Kidney (tissue), 14 donors: Measurements from ENCODE around the gene STX1B. TPM values are rescaled to one million over a fixed set of nuclear protein-coding genes. Genes with fewer than 3 reads are reported as not detected.

Experiments
- DNase-seq, 5 donors: peaks; one replicate each; pipeline ENCODE4 v3.0.0-alpha.2; 2013 to 2020
- FAIRE-seq: peaks from 2 replicates; lab custom pipeline; 2012; peaks lifted over from hg19 to GRCh38; lab: Jason Lieb, UNC
- H3K27ac ChIP-seq, 2 donors: one replicate each; pipeline ENCODE4 v1.7.0; 2013; ENCODE audit warnings: low read depth in 2 of 2, low read length in 2 of 2, inconsistent platforms in 1 of 2
- H3K27me3 ChIP-seq: one replicate; pipeline ENCODE4 v1.7.1; 2013; ENCODE audit warnings: low read length, inconsistent platforms; ENCODE audit not compliant: control insufficient read depth, insufficient read depth
- H3K36me3 ChIP-seq, 3 donors: one replicate each; pipeline versions ENCODE4 v1.7.0 to v1.7.1; 2013; ENCODE audit warnings: low read length in 3 of 3, control low read depth in 1 of 3, inconsistent platforms in 1 of 3; ENCODE audit not compliant: insufficient read depth in 3 of 3, control insufficient read depth in 2 of 3
- H3K4me1 ChIP-seq, 3 donors: one replicate each; pipeline versions ENCODE4 v1.7.0 to v1.7.1; 2013; ENCODE audit warnings: low read length in 3 of 3, inconsistent platforms in 1 of 3, low read depth in 1 of 3; ENCODE audit not compliant: control insufficient read depth in 2 of 3, insufficient read depth in 2 of 3
- H3K4me3 ChIP-seq, 3 donors: one replicate each; pipeline versions ENCODE4 v1.7.0 to v1.8.1; 2013; ENCODE audit warnings: low read length in 3 of 3, control low read depth in 1 of 3, inconsistent platforms in 1 of 3
- H3K9ac ChIP-seq, 3 donors: one replicate each; pipeline versions ENCODE4 v1.7.0 to v1.7.1; 2013; ENCODE audit warnings: low read length in 3 of 3, control low read depth in 1 of 3, inconsistent platforms in 1 of 3
- H3K9me3 ChIP-seq, 3 donors: one replicate each; pipeline versions ENCODE4 v1.7.0 to v1.7.1; 2013; ENCODE audit warnings: low read length in 3 of 3, control low read depth in 1 of 3, inconsistent platforms in 1 of 3; ENCODE audit not compliant: control insufficient read depth in 2 of 3, insufficient read depth in 1 of 3
- intact Hi-C: fragments of 100-400 bp; cut with DNase I; formaldehyde crosslinking; loops from one replicate; pipeline ENCODE4 v1.11.1; 2022
- polyA plus RNA-seq: library from polyadenylated mRNA; stranded (reverse); fragments of 350-450 nt; fragmentation: Illumina TruSeq; extraction: RNeasy Lipid Tissue Mini Kit (QIAGEN cat#74804); gene quantifications from one replicate; pipeline ENCODE4 v1.2.3, GENCODE V29; 2014; ENCODE audit warnings: low read depth, low replicate concordance; ENCODE audit not compliant: insufficient read depth
- total RNA-seq: library from RNA; stranded (reverse); fragmentation: NEBNext Ultra II Directional; extraction: Animal tissue kit (Norgen Biotek cat#: 25700); gene quantifications from one replicate; pipeline ENCODE4 v1.2.1, GENCODE V29; 2021
- TF ChIP-seq, protein P1 (sequence below): IDR thresholded peaks from 3 replicates; pipeline ENCODE4 v1.5.1; 2012; ENCODE audit warnings: mild to moderate bottlenecking, moderate library complexity, borderline replicate concordance; ENCODE audit not compliant: insufficient read depth; ENCODE audit errors: extremely low read depth
- donor health status: control.
- donor health status: control.
- donor health status: control.
- donor health status: control.
- donor health status: control.
- donor health status: DM: yes; HTN: yes; CAD: no.
- donor health status: Normal renal cell carcinoma (clear cell type).

The STX1B gene
- total and polyA plus RNA-seq, 2 donors from 2014 or later, result 0.22 to 1.7 TPM

- H3K9me3 ChIP-seq, result no peaks in the 10 kb centered on the region
- no peak for DNase-seq
- TF ChIP-seq, protein P1, sequence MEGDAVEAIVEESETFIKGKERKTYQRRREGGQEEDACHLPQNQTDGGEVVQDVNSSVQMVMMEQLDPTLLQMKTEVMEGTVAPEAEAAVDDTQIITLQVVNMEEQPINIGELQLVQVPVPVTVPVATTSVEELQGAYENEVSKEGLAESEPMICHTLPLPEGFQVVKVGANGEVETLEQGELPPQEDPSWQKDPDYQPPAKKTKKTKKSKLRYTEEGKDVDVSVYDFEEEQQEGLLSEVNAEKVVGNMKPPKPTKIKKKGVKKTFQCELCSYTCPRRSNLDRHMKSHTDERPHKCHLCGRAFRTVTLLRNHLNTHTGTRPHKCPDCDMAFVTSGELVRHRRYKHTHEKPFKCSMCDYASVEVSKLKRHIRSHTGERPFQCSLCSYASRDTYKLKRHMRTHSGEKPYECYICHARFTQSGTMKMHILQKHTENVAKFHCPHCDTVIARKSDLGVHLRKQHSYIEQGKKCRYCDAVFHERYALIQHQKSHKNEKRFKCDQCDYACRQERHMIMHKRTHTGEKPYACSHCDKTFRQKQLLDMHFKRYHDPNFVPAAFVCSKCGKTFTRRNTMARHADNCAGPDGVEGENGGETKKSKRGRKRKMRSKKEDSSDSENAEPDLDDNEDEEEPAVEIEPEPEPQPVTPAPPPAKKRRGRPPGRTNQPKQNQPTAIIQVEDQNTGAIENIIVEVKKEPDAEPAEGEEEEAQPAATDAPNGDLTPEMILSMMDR, result no peak
- H3K9ac ChIP-seq, result no peak overlapping the region
- peaks cover 4 to 43% (median 32%) of the 10 kb centered on the region in 3 donors for H3K36me3 ChIP-seq
- H3K4me3 ChIP-seq, result no peak overlapping the region
- FAIRE-seq, result no peak
- H3K27me3 ChIP-seq, result no peaks in the 10 kb centered on the region
- intact Hi-C loops, result no loop called here
- H3K27ac ChIP-seq, result no peak overlapping the region
- no peaks in the 10 kb centered on the region for H3K4me1 ChIP-seq
Observed at GRCh38 chr16:30976486-30976885, 34.0 kb downstream of the STX1B start.

GRCh38 chr16:30974348-30974747 is 36.1 kb downstream of the STX1B start:
- FAIRE-seq (no peak), DNase-seq (no peak)
- H3K9me3 ChIP-seq, result no peaks in the 10 kb centered on the region
- H3K4me1 ChIP-seq, result no peaks in the 10 kb centered on the region
- TF ChIP-seq, protein P1, result no peak
- no peak overlapping the region for H3K4me3 ChIP-seq
- H3K27me3 ChIP-seq, result no peaks in the 10 kb centered on the region
- intact Hi-C loops, result no loop called here
- no peak overlapping the region for H3K9ac ChIP-seq
- no peak overlapping the region for H3K27ac ChIP-seq
- peaks cover 12 to 55% (median 36%) of the 10 kb centered on the region in 3 donors for H3K36me3 ChIP-seq

GRCh38 chr16:30972872-30973271 is 37.6 kb downstream of the STX1B start:
- FAIRE-seq, result no peak
- TF ChIP-seq, protein P1, result no peak
- Histone ChIP-seq H3K4me1 (no peaks in the 10 kb centered on the region), H3K4me3 (no peak overlapping the region), H3K27me3 (no peaks in the 10 kb centered on the region), H3K27ac (no peak overlapping the region), H3K9ac (no peak overlapping the region), H3K36me3 (peaks cover 12 to 62% (median 37%) of the 10 kb centered on the region in 3 donors), H3K9me3 (no peaks in the 10 kb centered on the region)
- intact Hi-C loops, result no loop called here
- DNase-seq, result no peak

DNA sequence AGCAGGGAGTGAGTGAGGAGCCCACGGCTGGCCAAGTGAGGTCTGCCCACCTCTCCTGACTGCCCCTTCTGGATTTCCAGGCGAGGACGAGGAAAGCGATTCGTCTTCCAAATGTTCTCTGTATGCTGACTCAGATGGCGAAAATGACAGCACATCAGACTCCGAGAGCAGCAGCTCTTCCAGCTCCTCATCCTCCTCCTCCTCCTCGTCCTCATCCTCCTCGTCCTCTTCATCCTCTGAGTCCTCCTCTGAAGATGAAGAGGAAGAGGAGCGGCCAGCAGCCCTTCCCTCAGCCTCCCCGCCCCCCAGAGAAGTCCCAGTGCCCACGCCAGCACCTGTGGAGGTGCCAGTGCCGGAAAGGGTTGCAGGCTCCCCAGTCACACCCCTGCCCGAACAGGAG is 39.1 kb downstream of the STX1B start:
- Histone ChIP-seq H3K9ac (no peak overlapping the region), H3K27me3 (no peaks in the 10 kb centered on the region), H3K4me1 (no peaks in the 10 kb centered on the region), H3K9me3 (no peaks in the 10 kb centered on the region), H3K36me3 (peaks cover 12 to 59% (median 33%) of the 10 kb centered on the region in 3 donors), H3K4me3 (no peak overlapping the region), H3K27ac (no peak overlapping the region)
- no peak for DNase-seq
- intact Hi-C loops, result no loop called here
- no peak for FAIRE-seq
- TF ChIP-seq, protein P1, result no peak
